ENCODE data around the gene ACTL6B.

DNA sequence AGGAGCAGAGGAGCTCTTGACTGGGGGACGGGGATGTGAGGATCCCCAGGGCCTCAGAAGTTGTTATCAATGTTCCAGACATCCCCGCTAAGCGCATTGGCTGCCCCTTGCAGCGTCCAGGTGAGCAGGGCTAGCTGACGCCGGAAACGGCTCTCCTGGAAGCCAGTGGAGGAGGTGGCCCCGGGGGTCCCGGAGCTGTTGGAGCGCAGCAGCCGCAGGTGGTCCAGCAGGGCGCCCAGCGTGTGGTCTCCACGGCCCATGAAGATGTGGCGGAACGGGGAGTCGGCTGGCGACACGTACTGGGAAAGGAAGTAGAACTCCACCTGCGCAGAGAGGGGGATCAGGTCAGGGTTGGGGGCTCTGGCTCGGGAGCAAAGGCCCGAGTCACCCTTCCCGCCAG lies 35.4 kb downstream of the ACTL6B start:
- TF ChIP-seq, protein P1, sequence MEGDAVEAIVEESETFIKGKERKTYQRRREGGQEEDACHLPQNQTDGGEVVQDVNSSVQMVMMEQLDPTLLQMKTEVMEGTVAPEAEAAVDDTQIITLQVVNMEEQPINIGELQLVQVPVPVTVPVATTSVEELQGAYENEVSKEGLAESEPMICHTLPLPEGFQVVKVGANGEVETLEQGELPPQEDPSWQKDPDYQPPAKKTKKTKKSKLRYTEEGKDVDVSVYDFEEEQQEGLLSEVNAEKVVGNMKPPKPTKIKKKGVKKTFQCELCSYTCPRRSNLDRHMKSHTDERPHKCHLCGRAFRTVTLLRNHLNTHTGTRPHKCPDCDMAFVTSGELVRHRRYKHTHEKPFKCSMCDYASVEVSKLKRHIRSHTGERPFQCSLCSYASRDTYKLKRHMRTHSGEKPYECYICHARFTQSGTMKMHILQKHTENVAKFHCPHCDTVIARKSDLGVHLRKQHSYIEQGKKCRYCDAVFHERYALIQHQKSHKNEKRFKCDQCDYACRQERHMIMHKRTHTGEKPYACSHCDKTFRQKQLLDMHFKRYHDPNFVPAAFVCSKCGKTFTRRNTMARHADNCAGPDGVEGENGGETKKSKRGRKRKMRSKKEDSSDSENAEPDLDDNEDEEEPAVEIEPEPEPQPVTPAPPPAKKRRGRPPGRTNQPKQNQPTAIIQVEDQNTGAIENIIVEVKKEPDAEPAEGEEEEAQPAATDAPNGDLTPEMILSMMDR (conservative IDR thresholded peaks at IDR 0.05; ENCODE audit: low read length) = no peak
- TF ChIP-seq EZH2phosphoT487 (IDR thresholded peaks at IDR 0.05; ENCODE audit: borderline replicate concordance, low read depth, low read length) = no peak
